Central memory CD8-positive, alpha-beta T cell (primary cell): ENCODE data around the gene PSIP1.

Source experiments
- ATAC-seq: fragments of 150-1000 bp; cut with Tn5 transposase; replicated peaks from 2 replicates; pipeline ENCODE4 v1.10.0; 2022; ENCODE audit warnings: mild to moderate bottlenecking, moderate FRiP score, moderate number of reproducible peaks; ENCODE audit not compliant: poor library complexity, severe bottlenecking; ENCODE audit errors: extremely low read depth
- DNase-seq, 2 donors: peaks; one replicate each; pipeline ENCODE4 v3.0.0; 2021; ENCODE audit warnings: low spot score in 2 of 2
- H3K27ac Mint-ChIP-seq: one replicate; pipeline ENCODE4 v1.8.0; 2022; ENCODE audit warnings: low read depth, mild to moderate bottlenecking, moderate library complexity, mixed read lengths
- H3K27me3 Mint-ChIP-seq: one replicate; pipeline ENCODE4 v1.8.0; 2022; ENCODE audit warnings: mixed read lengths
- H3K36me3 Mint-ChIP-seq: one replicate; pipeline ENCODE4 v1.8.0; 2022; ENCODE audit warnings: mild to moderate bottlenecking, moderate library complexity, mixed read lengths; ENCODE audit not compliant: insufficient read depth
- H3K4me1 Mint-ChIP-seq: one replicate; pipeline ENCODE4 v1.8.0; 2022; ENCODE audit warnings: mixed read lengths
- H3K4me3 Mint-ChIP-seq: one replicate; pipeline ENCODE4 v1.8.0; 2022; ENCODE audit warnings: mild to moderate bottlenecking, moderate library complexity, mixed read lengths
- H3K9me3 Mint-ChIP-seq: one replicate; pipeline ENCODE4 v1.8.0; 2022; ENCODE audit warnings: mixed read lengths

PSIP1 gene

GRCh38 chr9:15498246-15498995, 12.3 kb downstream of the PSIP1 start:
- H3K9me3 Mint-ChIP-seq = no peaks in the 10 kb centered on the region
- no peaks in the 10 kb centered on the region for H3K27me3 Mint-ChIP-seq
- DNase-seq = no peak
- H3K27ac Mint-ChIP-seq = no peak overlapping the region
- H3K4me3 Mint-ChIP-seq = no peak overlapping the region
- H3K36me3 Mint-ChIP-seq = peaks cover 35% of the 10 kb centered on the region
- ATAC-seq = no peak
- peaks cover 56% of the 10 kb centered on the region for H3K4me1 Mint-ChIP-seq

- Mint-ChIP-seq H3K27ac (peak overlapping the region; percentile 39), H3K36me3 (peaks cover 28% of the 10 kb centered on the region), H3K27me3 (no peaks in the 10 kb centered on the region)
These were observed 18.2 kb downstream of the PSIP1 start for GRCh38 chr9:15492485-15493150.

GRCh38 chr9:15491950-15492349, 18.8 kb downstream of the PSIP1 start:
- ATAC-seq = no peak
- DNase-seq = no peak
- H3K4me1 Mint-ChIP-seq = peaks cover 42% of the 10 kb centered on the region
- peaks cover 30% of the 10 kb centered on the region for H3K36me3 Mint-ChIP-seq
- H3K9me3 Mint-ChIP-seq = no peaks in the 10 kb centered on the region
- H3K4me3 Mint-ChIP-seq = no peak overlapping the region
- H3K27me3 Mint-ChIP-seq = no peaks in the 10 kb centered on the region
- peak overlapping the region; percentile 29 for H3K27ac Mint-ChIP-seq

More at GRCh38 chr9:15492485-15493150, 18.2 kb downstream of the PSIP1 start:
- no peak overlapping the region for H3K4me3 Mint-ChIP-seq
- no peaks in the 10 kb centered on the region for H3K9me3 Mint-ChIP-seq
- peaks cover 42% of the 10 kb centered on the region for H3K4me1 Mint-ChIP-seq
- no peak for ATAC-seq
- no peak for DNase-seq

DNA sequence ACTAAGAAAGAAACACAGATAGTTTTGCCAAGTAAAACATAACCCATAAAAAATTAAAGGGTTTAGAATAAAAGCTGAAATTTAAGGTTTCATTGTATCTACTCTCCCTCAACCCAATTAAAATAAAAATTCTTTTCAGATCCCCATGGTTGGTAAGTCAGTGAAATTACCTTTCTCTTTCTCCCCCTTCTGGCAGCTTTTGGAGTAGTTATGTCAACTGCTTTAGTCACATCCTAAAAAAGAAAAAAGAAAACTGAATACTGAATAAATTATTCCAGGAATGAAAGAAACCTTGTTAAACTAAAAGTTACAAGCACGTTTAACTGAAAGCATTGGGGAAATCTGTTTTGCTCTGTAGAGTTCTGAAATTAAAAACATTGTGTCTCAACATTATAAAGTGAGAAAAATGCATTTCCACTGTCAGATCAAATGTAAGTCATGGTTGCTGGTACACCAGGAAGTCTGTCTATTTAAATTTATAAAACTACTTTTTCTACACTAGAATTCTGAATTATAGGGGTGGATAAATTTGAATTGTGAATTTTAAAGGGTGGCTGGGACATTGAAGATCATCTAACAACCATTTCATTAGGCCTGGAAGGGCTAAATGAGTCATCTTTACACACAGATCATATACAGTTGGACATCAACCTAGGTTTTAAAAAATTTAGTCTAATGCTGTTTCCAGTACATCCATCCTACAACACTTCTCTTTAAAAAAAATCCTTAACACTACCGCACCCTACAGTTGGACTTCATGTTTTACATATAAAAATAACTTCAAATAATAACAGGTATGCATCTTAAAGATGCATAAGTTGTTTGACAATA, 24.7 kb downstream of the PSIP1 start:
- no peak for DNase-seq
- no peaks in the 10 kb centered on the region for H3K9me3 Mint-ChIP-seq
- no peak overlapping the region for H3K4me3 Mint-ChIP-seq

GRCh38 chr9:15484802-15485201, 26.0 kb downstream of the PSIP1 start:
- H3K9me3 Mint-ChIP-seq = no peaks in the 10 kb centered on the region
- no peak for ATAC-seq
- no peak overlapping the region for H3K4me3 Mint-ChIP-seq
- H3K36me3 Mint-ChIP-seq = peaks cover 48% of the 10 kb centered on the region
- DNase-seq = no peak
- H3K27me3 Mint-ChIP-seq = no peaks in the 10 kb centered on the region
- H3K27ac Mint-ChIP-seq = no peak overlapping the region
- peaks cover 31% of the 10 kb centered on the region for H3K4me1 Mint-ChIP-seq

More for the DNA sequence above, 24.7 kb downstream of the PSIP1 start:
- no peaks in the 10 kb centered on the region for H3K27me3 Mint-ChIP-seq
- ATAC-seq = peak; percentile 62
- peak overlapping the region; percentile 39 for H3K27ac Mint-ChIP-seq
- H3K4me1 Mint-ChIP-seq = peaks cover 29% of the 10 kb centered on the region
- peaks cover 49% of the 10 kb centered on the region for H3K36me3 Mint-ChIP-seq

DNA sequence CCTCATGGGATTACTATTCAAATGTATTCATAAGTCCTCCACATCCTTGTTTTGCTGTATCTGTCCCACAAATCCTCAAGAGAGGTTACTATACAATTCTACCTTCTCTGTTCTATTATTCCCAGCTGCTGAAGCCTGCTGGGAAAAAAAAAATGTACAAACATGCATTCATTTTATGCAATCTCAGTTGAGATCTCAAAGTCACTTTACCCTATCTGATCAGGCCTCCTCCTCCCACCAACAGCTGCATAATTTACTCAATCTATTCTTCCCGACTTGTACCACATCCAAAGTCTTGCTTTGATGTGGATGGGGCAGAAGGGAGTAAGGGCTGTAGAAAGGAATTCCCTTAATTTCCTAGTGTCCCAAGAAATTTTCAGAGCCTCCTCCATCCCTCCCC, 28.6 kb downstream of the PSIP1 start:
- ATAC-seq (no peak), DNase-seq (no peak)
- peaks cover 42% of the 10 kb centered on the region for H3K36me3 Mint-ChIP-seq
- peak overlapping the region; percentile 58 for H3K27ac Mint-ChIP-seq
- no peaks in the 10 kb centered on the region for H3K27me3 Mint-ChIP-seq
- no peak overlapping the region for H3K4me3 Mint-ChIP-seq
- H3K9me3 Mint-ChIP-seq = no peaks in the 10 kb centered on the region
- peaks cover 31% of the 10 kb centered on the region for H3K4me1 Mint-ChIP-seq

GRCh38 chr9:15480028-15480427, 30.7 kb downstream of the PSIP1 start:
- no peak for DNase-seq
- Mint-ChIP-seq H3K27ac (peak overlapping the region; percentile 2), H3K4me1 (peaks cover 25% of the 10 kb centered on the region), H3K27me3 (no peaks in the 10 kb centered on the region), H3K4me3 (no peak overlapping the region), H3K36me3 (peaks cover 42% of the 10 kb centered on the region), H3K9me3 (no peaks in the 10 kb centered on the region)
- ATAC-seq = no peak

- H3K4me1 Mint-ChIP-seq = peaks cover 15% of the 10 kb centered on the region
- H3K4me3 Mint-ChIP-seq = no peak overlapping the region
- H3K27ac Mint-ChIP-seq = no peak overlapping the region
- H3K36me3 Mint-ChIP-seq = peaks cover 46% of the 10 kb centered on the region
- DNase-seq (no peak), ATAC-seq (no peak)
- no peaks in the 10 kb centered on the region for H3K9me3 Mint-ChIP-seq
- H3K27me3 Mint-ChIP-seq = no peaks in the 10 kb centered on the region
These were observed 34.7 kb downstream of the PSIP1 start for GRCh38 chr9:15475923-15476536.

DNA sequence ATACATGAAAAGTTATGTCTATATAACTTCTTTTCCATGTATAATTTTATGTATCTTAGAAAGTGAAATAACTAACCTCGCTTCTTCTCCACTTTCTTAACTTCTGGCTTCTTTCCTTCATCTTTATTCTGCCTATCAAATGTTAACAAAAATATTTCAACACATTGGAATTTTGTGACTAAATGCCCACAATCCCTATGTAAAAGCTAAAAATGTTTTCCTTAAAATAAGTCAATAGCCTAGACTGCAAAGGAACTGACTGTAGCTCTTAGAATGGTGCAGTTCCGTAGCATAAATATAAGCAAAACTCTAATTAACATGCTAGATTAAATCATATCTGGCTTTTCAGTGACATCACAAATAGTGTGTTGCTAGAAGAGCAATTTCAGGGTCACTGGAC, 40.9 kb downstream of the PSIP1 start:
- ATAC-seq (no peak), DNase-seq (no peak)
- Mint-ChIP-seq H3K4me3 (no peak overlapping the region), H3K36me3 (peaks cover 57% of the 10 kb centered on the region), H3K27ac (no peak overlapping the region), H3K4me1 (peaks cover 10% of the 10 kb centered on the region), H3K27me3 (no peaks in the 10 kb centered on the region), H3K9me3 (no peaks in the 10 kb centered on the region)

DNA sequence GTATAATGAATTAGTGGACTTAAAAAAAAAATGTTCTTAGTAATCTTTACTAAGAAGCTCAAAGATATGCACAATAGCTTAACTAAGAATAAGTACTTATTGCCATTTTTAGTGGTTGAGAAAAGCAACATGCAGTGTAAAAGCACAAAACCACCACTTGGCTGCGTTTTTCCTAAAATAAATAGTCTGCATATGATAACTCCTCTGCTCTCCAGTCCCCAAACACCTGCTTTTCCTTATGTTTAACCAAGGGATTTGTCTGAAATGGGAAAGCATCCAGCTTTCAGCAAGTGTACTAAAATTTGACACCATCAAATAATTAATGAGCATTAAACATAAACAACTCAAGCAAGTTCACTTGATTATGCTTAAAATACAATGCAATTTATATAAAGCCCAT, 41.4 kb downstream of the PSIP1 start:
- Mint-ChIP-seq H3K4me3 (no peak overlapping the region), H3K4me1 (peaks cover 10% of the 10 kb centered on the region), H3K36me3 (peaks cover 54% of the 10 kb centered on the region), H3K27ac (no peak overlapping the region), H3K27me3 (no peaks in the 10 kb centered on the region), H3K9me3 (no peaks in the 10 kb centered on the region)
- ATAC-seq = no peak
- DNase-seq = no peak

DNA sequence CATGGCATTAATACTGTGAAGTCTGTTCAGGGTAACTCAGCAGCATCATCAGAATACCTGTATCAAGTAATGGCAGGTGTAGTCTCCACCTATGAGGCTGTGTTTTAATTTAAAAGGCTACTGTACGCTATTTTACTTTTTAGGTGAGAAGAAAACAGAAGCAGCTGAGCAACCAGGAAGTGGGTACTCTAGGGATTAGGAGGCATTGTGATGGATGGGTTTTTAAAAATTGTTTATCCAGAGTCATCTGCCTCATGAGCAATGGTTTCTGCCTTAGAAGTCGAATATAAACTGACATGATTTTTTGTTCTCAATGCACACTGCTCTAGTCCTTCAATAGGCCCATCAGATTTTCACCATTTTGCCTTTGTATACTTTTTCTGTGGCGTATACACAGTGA, 42.6 kb downstream of the PSIP1 start:
- no peaks in the 10 kb centered on the region for H3K27me3 Mint-ChIP-seq
- no peak overlapping the region for H3K4me3 Mint-ChIP-seq
- DNase-seq (no peak), ATAC-seq (no peak)
- H3K4me1 Mint-ChIP-seq = peaks cover 4% of the 10 kb centered on the region
- no peaks in the 10 kb centered on the region for H3K9me3 Mint-ChIP-seq
- H3K36me3 Mint-ChIP-seq = peaks cover 49% of the 10 kb centered on the region
- H3K27ac Mint-ChIP-seq = no peak overlapping the region

- H3K9me3 Mint-ChIP-seq = no peaks in the 10 kb centered on the region
- no peak overlapping the region for H3K27ac Mint-ChIP-seq
- ATAC-seq = no peak
- DNase-seq = no peak
- H3K4me3 Mint-ChIP-seq = no peak overlapping the region
- H3K27me3 Mint-ChIP-seq = no peaks in the 10 kb centered on the region
- H3K36me3 Mint-ChIP-seq = peaks cover 45% of the 10 kb centered on the region
- no peaks in the 10 kb centered on the region for H3K4me1 Mint-ChIP-seq
These were observed 49.2 kb downstream of the PSIP1 start for GRCh38 chr9:15461601-15462000.
